IMR-90 (cell line): Measurements from ENCODE around the gene RAB9A. TPM values are rescaled to one million over a fixed set of nuclear protein-coding genes. Genes with fewer than 3 reads are reported as not detected.

Experiments used
- ATAC-seq: fragments of 200-7000 bp; cut with Tn5 transposase; 2 replicates; pipeline ENCODE4 v1.9.1; 2020; ENCODE audit warnings: low read depth, mild to moderate bottlenecking, moderate library complexity
- BruUV-seq: library from RNA; stranded (reverse); fragments of 400-500 nt; replicated peaks from 2 replicates; lab custom pipeline; 2021; lab: Mats Ljungman, UMichigan
- CTCF ChIA-PET: fragments of 300-600 bp; formaldehyde crosslinking; extraction: SDS; loops from one replicate; lab custom pipeline; 2021; ENCODE audit warnings: antibody characterized with exemption; lab: Yijun Ruan, JAX
- POLR2A ChIA-PET: fragments of 300-600 bp; sonication (Branson Sonifier 250); formaldehyde crosslinking; loops from one replicate; lab custom pipeline; 2022; ENCODE audit warnings: antibody characterized with exemption; ENCODE audit not compliant: unreplicated experiment; lab: Charles Lee
- DNase-seq: peaks from one replicate; pipeline ENCODE4 v3.0.0; 2013
- H2AFZ ChIP-seq: replicated peaks from 2 replicates; pipeline ENCODE3; 2013; ENCODE audit warnings: low read length, mild to moderate bottlenecking; ENCODE audit not compliant: poor library complexity
- H2AK5ac ChIP-seq: 2 replicates; pipeline ENCODE4 v1.6.1; 2013; ENCODE audit warnings: low read depth, low read length, inconsistent platforms
- H2AK9ac ChIP-seq: replicated peaks from 2 replicates; pipeline ENCODE3; 2013; ENCODE audit warnings: mild to moderate bottlenecking, low read depth, low read length, moderate library complexity; ENCODE audit not compliant: poor library complexity
- H2BK120ac ChIP-seq: 2 replicates; pipeline ENCODE4 v1.6.1; 2013; ENCODE audit warnings: low read depth, low read length, inconsistent platforms
- H2BK15ac ChIP-seq: 3 replicates; pipeline ENCODE4 v1.6.1; 2013; ENCODE audit warnings: low read depth, low read length, inconsistent platforms
- H2BK20ac ChIP-seq: 2 replicates; pipeline ENCODE4 v1.6.1; 2013; ENCODE audit warnings: low read depth, mild to moderate bottlenecking, inconsistent platforms, low read length, moderate library complexity
- H2BK5ac ChIP-seq: 2 replicates; pipeline ENCODE4 v1.6.1; 2013; ENCODE audit warnings: mild to moderate bottlenecking, low read depth, low read length, inconsistent platforms; ENCODE audit not compliant: poor library complexity, severe bottlenecking
- H3K14ac ChIP-seq: replicated peaks from 2 replicates; pipeline ENCODE4 v1.6.1; 2013; ENCODE audit warnings: low read depth, low read length, inconsistent platforms
- H3K18ac ChIP-seq: 2 replicates; pipeline ENCODE4 v1.6.1; 2013; ENCODE audit warnings: low read depth, low read length, control low read depth
- H3K23ac ChIP-seq: 2 replicates; pipeline ENCODE4 v1.6.1; 2013; ENCODE audit warnings: low read depth, low read length, inconsistent platforms
- H3K27ac ChIP-seq: 2 replicates; pipeline ENCODE4 v1.5.1; 2013; ENCODE audit warnings: mild to moderate bottlenecking, control low read depth, low read length; ENCODE audit not compliant: insufficient read depth
- H3K27me3 ChIP-seq: 2 replicates; pipeline ENCODE4 v1.6.1; 2013; ENCODE audit warnings: low read length; ENCODE audit not compliant: control insufficient read depth, insufficient read depth
- H3K36me3 ChIP-seq: 2 replicates; pipeline ENCODE4 v1.6.1; 2013; ENCODE audit warnings: low read length, mixed read lengths; ENCODE audit not compliant: control insufficient read depth, insufficient read depth
- H3K4ac ChIP-seq: 2 replicates; pipeline ENCODE4 v1.6.1; 2013; ENCODE audit warnings: low read depth, low read length, inconsistent platforms
- H3K4me1 ChIP-seq: 2 replicates; pipeline ENCODE4 v1.6.1; 2013; ENCODE audit warnings: low read length, mixed read lengths; ENCODE audit not compliant: control insufficient read depth, insufficient read depth
- H3K4me2 ChIP-seq: 2 replicates; pipeline ENCODE4 v1.6.1; 2013; ENCODE audit warnings: low read depth, mild to moderate bottlenecking, control low read depth, low read length, moderate library complexity
- H3K4me3 ChIP-seq: 2 replicates; pipeline ENCODE4 v1.5.1; 2013; ENCODE audit warnings: low read depth, mild to moderate bottlenecking, control low read depth, low read length, moderate library complexity; ENCODE audit not compliant: insufficient read depth
- H3K56ac ChIP-seq: 2 replicates; pipeline ENCODE4 v1.6.1; 2013; ENCODE audit warnings: low read length, inconsistent platforms; ENCODE audit not compliant: insufficient read depth; ENCODE audit errors: extremely low read depth
- H3K79me1 ChIP-seq, 2 experiments: 2 replicates each; pipeline ENCODE4 v1.6.1; 2013; ENCODE audit warnings: low read length in 2 of 2, inconsistent platforms in 1 of 2, low read depth in 1 of 2
- H3K9ac ChIP-seq: 2 replicates; pipeline ENCODE4 v1.6.1; 2013; ENCODE audit warnings: low read depth, low read length, control low read depth
- H3K9me1 ChIP-seq: 2 replicates; pipeline ENCODE4 v1.6.1; 2013; ENCODE audit warnings: low read length, inconsistent platforms; ENCODE audit not compliant: insufficient read depth
- H3K9me3 ChIP-seq: 2 replicates; pipeline ENCODE4 v1.6.1; 2013; ENCODE audit warnings: low read length; ENCODE audit not compliant: control insufficient read depth, insufficient read depth
- H4K20me1 ChIP-seq: 2 replicates; pipeline ENCODE4 v1.6.1; 2013; ENCODE audit warnings: low read length, inconsistent platforms; ENCODE audit not compliant: insufficient read depth
- H4K5ac ChIP-seq: 2 replicates; pipeline ENCODE4 v1.6.1; 2013; ENCODE audit warnings: mild to moderate bottlenecking, low read depth, low read length, control low read depth
- H4K8ac ChIP-seq, 2 experiments: 2 replicates each; pipeline ENCODE4 v1.6.1; 2013; ENCODE audit warnings: low read depth in 2 of 2, low read length in 2 of 2, control low read depth in 1 of 2, inconsistent platforms in 1 of 2
- H4K91ac ChIP-seq: 2 replicates; pipeline ENCODE4 v1.6.1; 2013; ENCODE audit warnings: low read depth, low read length, inconsistent platforms; ENCODE audit not compliant: insufficient read depth
- BHLHE40 ChIP-seq: fragments of 150-350 bp; IDR thresholded peaks from 2 replicates; pipeline ENCODE4 v1.6.1; 2016; ENCODE audit warnings: mild to moderate bottlenecking, low read depth, low read length
- CEBPB ChIP-seq: IDR thresholded peaks from 2 replicates; pipeline ENCODE4 v1.6.1; 2012; ENCODE audit warnings: low read depth, low read length, improper control_type of control experiment
- CHD1 ChIP-seq: IDR thresholded peaks from 2 replicates; pipeline ENCODE4 v1.6.1; 2012; ENCODE audit warnings: low read depth, low read length, improper control_type of control experiment
- ELK1 ChIP-seq: fragments of 150-350 bp; IDR thresholded peaks from 2 replicates; pipeline ENCODE4 v1.6.1; 2016; ENCODE audit warnings: low read depth, mild to moderate bottlenecking, low read length, moderate library complexity, borderline replicate concordance
- FOS ChIP-seq: fragments of 150-350 bp; IDR thresholded peaks from 2 replicates; pipeline ENCODE4 v1.6.1; 2016; ENCODE audit warnings: low read depth, low read length
- MAFK ChIP-seq: IDR thresholded peaks from 2 replicates; pipeline ENCODE4 v1.6.1; 2012; ENCODE audit warnings: low read depth, low read length, improper control_type of control experiment
- NFE2L2 ChIP-seq: fragments of 150-350 bp; IDR thresholded peaks from 2 replicates; pipeline ENCODE4 v1.6.1; 2016; ENCODE audit warnings: low read depth, mild to moderate bottlenecking, low read length
- POLR2A ChIP-seq: IDR thresholded peaks from 2 replicates; pipeline ENCODE4 v1.6.1; 2012; ENCODE audit warnings: mild to moderate bottlenecking, low read depth, low read length
- RAD21 ChIP-seq: IDR thresholded peaks from 2 replicates; pipeline ENCODE4 v1.6.1; 2012; ENCODE audit warnings: low read length, improper control_type of control experiment
- RCOR1 ChIP-seq: IDR thresholded peaks from 2 replicates; pipeline ENCODE4 v1.6.1; 2012; ENCODE audit warnings: mild to moderate bottlenecking, low read length, improper control_type of control experiment; ENCODE audit not compliant: insufficient replicate concordance
- RFX5 ChIP-seq: IDR thresholded peaks from 2 replicates; pipeline ENCODE4 v1.8.0; 2012; ENCODE audit warnings: low read depth, mild to moderate bottlenecking, low read length, moderate library complexity
- WGBS, 2 experiments: methylation state at CpG; one replicate each; pipeline versions ENCODE4 v1.1.5 to v1.1.7; 2013; ENCODE audit warnings: missing lambda C conversion rate in 2 of 2; ENCODE audit not compliant: insufficient read length in 1 of 2; ENCODE audit errors: extremely low coverage in 2 of 2; 5-methylcytosine and 5-hydroxymethylcytosine counted together
- dilution Hi-C: fragments of 300-500 bp; cut with HindIII; formaldehyde crosslinking; loops from one replicate; pipeline ENCODE4 v1.14.3; 2018; ENCODE audit warnings: low sequenced_read_pairs; ENCODE audit not compliant: unreplicated experiment
- in situ Hi-C: fragments of 300-500 bp; cut with MboI; formaldehyde crosslinking; loops from 3 replicates; pipeline ENCODE4 v1.14.3; 2019; ENCODE audit warnings: low sequenced_read_pairs, inconsistent platforms, mixed read lengths
- intact Hi-C: fragments of 100-400 bp; cut with micrococcal nuclease; formaldehyde crosslinking; loops from 2 replicates; pipeline ENCODE4 v1.10.0; 2022
- polyA plus RNA-seq, 3 experiments: library from polyadenylated mRNA; depleted of rRNA; stranded (reverse); fragments of >200 nt; gene quantifications; 2 replicates each; pipeline ENCODE4 v1.2.3, GENCODE V29; 2012; ENCODE audit warnings: low replicate concordance in 1 of 3
- total RNA-seq: library from RNA; depleted of rRNA; stranded (reverse); fragments of >200 nt; gene quantifications from 2 replicates; pipeline ENCODE4 v1.2.3, GENCODE V29; 2012
- TF ChIP-seq, protein P1 (sequence below): fragments of 150-350 bp; IDR thresholded peaks from 2 replicates; pipeline ENCODE4 v1.6.1; 2017; ENCODE audit warnings: mild to moderate bottlenecking, antibody characterized with exemption, low read length, low read depth

RAB9A gene
- total and polyA plus RNA-seq, 2 of the 4 experiments (the other 2 are of a cell fraction): 15.8 to 22.3 TPM

DNA sequence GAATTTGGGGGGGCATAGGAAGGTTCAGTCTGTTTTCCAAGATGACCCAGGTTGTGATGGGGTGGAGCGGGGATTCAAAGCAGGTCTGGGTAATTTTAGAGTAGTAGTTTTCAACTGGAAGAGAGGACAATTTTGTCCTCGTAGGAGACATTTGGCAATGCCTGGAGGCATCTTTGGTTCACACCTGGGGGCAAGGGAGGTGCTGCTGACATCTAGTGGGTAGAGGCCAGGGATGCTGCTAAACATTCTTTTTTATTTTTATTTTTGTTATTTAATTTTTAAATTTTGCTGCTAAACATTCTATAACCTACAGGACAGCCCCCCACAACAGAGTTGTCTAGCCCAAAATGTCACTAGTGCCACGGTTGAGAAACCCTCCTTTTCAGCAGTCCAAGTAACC is 1.9 kb downstream of the RAB9A start:
- Histone ChIP-seq H3K79me1 (peaks cover 18 to 42% of the 10 kb centered on the region in 2 experiments; a peak in 3 of 4 replicates), H3K18ac (no peak overlapping the region), H2BK20ac (no peak overlapping the region), H3K9me1 (0 out of 2 replicates have a peak, but pooled peaks cover 3% of the 10 kb centered on the region), H3K27ac (no peak overlapping the region; the same call in 1 of the 2 replicates), H4K5ac (no peak overlapping the region), H2AK9ac (no peak overlapping the region), H3K4me1 (peaks cover 7% of the 10 kb centered on the region), H3K4me3 (peak overlapping the region; percentile 86), H3K9me3 (no peaks in the 10 kb centered on the region), H2AK5ac (no peak overlapping the region), H2BK120ac (no peak overlapping the region), H3K36me3 (peaks cover 2% of the 10 kb centered on the region), H2BK15ac (no peak overlapping the region), H4K8ac (no peak overlapping the region), H4K91ac (no peak overlapping the region), H3K14ac (no peak overlapping the region), H3K23ac (no peak overlapping the region), H2AFZ (no peak overlapping the region), H3K27me3 (no peaks in the 10 kb centered on the region; the same call in 1 of the 2 replicates), H4K20me1 (peaks cover 34% of the 10 kb centered on the region), H3K9ac (no peak overlapping the region), H3K4ac (no peak overlapping the region), H2BK5ac (no peak overlapping the region), H3K4me2 (peak overlapping the region; percentile 85), H3K56ac (no peak overlapping the region)
- WGBS, 2 experiments: no CpG with 5 or more reads among the region's 3 CpGs
- no peak for TF ChIP-seq RFX5
- no peak for TF ChIP-seq RAD21
- TF ChIP-seq RCOR1: no peak
- TF ChIP-seq FOS: no peak
- TF ChIP-seq BHLHE40: no peak
- TF ChIP-seq, protein P1, sequence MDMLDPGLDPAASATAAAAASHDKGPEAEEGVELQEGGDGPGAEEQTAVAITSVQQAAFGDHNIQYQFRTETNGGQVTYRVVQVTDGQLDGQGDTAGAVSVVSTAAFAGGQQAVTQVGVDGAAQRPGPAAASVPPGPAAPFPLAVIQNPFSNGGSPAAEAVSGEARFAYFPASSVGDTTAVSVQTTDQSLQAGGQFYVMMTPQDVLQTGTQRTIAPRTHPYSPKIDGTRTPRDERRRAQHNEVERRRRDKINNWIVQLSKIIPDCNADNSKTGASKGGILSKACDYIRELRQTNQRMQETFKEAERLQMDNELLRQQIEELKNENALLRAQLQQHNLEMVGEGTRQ: no peak
- no peak for TF ChIP-seq ELK1
- TF ChIP-seq NFE2L2: no peak
- no peak for TF ChIP-seq MAFK
- no peak for TF ChIP-seq POLR2A
- TF ChIP-seq CEBPB: no peak
- no peak for TF ChIP-seq CHD1
- ATAC-seq: no peak
- dilution Hi-C loops (no loop called here), intact Hi-C loops (loop anchor here (5.0 kb wide), 1 partner anchor 41 kb away; the partner anchor contains the start of genes OFD1 and TRAPPC2), in situ Hi-C loops (no loop called here)
- POLR2A ChIA-PET: no interaction called here
- DNase-seq: no peak
- CTCF ChIA-PET: no interaction called here
- no TSS peak for BruUV-seq
